Measurements from ENCODE around the gene SCRG1.

DNA sequence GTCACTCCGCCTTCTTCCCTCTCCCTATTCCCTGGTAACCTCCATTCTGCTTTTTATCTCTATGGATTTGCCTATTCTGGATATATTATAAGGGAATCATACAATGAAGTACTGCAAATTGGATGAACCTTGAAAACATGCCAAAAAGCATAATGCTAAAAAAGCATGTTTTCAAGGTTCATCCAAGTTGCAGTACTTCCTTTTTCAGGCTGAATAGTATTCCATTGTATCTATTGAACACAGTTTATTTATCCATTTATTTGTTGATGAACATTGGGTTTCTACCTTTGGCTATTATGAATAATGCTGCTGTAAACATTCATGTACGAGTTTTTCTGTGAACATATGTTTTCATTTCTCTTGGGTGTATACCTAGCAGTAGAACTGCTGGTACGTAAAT lies 19.0 kb downstream of the SCRG1 start:
- TF ChIP-seq CTCF (IDR thresholded peaks at IDR 0.05; ENCODE audit: insufficient read depth, low read depth, low read length) (no peak), EZH2 (IDR thresholded peaks at IDR 0.05; ENCODE audit: insufficient read depth, low read length) (no peak)

All from astrocyte (in vitro differentiated cells and primary cell).